Measurements from ENCODE around the gene LRIG1.

- TF ChIP-seq EZH2 (IDR thresholded peaks at IDR 0.05; ENCODE audit: borderline replicate concordance), result no peak
- TF ChIP-seq EZH2phosphoT487 (IDR thresholded peaks at IDR 0.05; ENCODE audit: low read depth, severe bottlenecking, unreplicated experiment), result no peak
- no peak for TF ChIP-seq CTCF (IDR thresholded peaks at IDR 0.05; ENCODE audit: poor library complexity)
Observed at GRCh38 chr3:66450390-66451022, 50.3 kb downstream of the LRIG1 start.
